Measurements from ENCODE around the gene MRPS5.
"Not testable (repeated sequence)": the region's sequence is repeated elsewhere in the genome, so short reads cannot be mapped to it uniquely, and the experiment has no call there.

MRPS5 gene

DNA sequence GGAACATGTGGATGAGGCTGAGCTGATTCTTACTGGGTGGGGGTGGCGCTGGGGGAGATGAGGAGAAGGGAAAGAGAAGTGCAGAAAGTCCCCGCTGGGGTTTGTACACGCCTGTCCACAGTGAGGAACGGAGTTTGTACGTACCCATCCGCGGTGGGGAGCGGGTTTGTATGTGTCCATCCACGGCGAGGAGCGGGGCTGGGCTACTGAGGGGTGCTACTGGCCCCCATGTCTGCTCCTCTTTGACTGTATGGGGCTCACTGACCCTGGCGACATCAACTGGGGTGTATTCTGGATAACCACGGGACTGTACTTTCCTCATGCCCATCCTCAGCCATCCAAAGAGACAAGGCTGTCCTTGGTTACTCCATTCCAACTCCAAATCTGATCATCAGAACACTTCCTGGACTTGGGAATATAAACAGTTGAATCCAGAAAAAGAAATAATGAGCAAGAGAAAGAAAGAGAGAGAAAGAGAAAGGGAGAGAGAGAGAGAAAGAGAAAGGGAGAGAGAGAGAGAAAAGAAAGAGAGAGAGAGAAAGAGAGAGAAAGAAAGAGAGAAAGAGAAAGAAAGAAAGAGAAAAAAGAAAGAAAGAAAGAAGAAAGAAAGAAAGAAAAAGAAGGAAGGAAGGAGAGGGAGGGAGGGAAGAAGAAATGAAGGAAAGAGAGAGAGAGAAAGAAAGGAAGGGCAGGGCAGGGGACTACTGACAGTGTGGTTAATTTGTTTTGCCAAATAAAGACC lies 75.1 kb downstream of the MRPS5 start:
- no peak for DNase-seq (ENCODE audit: low spot score)

DNA sequence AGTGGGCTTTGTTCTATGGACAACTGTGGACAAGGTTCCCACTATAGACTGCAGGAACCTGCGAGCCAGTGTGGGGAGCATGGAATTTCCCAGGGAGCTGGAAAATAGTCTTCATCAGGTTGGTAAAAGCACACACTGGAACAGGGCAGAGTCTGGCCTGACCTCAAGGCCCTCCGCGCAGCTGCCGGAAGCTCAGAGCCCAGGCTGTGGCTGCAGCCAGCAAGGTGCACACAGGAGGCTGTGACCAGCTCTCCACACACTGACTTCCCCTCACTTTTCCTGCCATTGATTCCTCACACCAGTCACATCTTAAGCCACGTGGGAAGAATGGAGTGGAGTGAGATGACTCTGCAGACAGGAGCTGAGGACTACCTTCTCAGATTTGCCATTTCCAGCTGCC lies 77.0 kb downstream of the MRPS5 start:
- DNase-seq (ENCODE audit: low spot score) = no peak

DNA sequence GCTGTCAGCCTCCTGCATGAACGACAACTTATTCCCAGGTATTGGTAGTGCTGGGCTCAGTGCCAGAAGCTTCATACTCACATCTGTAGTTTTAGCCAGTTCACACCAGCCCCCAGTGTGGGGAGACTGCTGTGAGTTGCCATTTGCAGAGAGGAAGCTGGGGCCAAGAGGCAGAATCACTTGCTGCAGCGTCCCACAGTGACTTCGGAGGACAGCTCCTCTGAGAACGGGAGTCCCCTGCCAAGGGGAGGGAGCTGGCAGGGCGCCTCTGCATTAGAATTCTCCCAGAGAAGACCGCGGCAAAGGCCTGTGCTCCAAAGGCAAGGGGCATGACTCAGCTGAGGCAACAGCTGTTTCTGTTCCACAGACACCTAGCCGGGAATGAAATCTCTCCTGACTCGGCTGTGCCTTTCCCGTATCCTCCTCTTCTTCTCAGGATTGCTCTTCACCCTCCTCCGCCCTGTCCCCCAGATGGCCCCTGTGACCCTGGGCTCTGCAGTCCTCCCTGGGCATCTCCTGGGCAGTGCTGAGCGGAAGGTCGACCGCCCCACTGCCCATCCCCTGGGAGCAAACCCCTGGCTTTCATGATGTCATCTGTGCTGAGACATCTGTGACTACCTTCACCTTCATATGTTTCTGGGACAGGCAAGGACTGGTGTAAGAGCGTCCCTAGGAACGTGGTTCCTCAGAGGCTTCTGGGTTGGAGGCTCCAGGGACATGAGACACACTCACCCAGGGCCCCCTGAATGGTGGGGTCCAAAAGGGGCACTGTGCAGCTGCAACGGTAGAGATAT lies 78.1 kb downstream of the MRPS5 start:
- no peak for DNase-seq (ENCODE audit: low spot score)

- DNase-seq (ENCODE audit: low spot score) = no peak
These were observed 78.9 kb downstream of the MRPS5 start for GRCh38 chr2:95042472-95043271.

DNA sequence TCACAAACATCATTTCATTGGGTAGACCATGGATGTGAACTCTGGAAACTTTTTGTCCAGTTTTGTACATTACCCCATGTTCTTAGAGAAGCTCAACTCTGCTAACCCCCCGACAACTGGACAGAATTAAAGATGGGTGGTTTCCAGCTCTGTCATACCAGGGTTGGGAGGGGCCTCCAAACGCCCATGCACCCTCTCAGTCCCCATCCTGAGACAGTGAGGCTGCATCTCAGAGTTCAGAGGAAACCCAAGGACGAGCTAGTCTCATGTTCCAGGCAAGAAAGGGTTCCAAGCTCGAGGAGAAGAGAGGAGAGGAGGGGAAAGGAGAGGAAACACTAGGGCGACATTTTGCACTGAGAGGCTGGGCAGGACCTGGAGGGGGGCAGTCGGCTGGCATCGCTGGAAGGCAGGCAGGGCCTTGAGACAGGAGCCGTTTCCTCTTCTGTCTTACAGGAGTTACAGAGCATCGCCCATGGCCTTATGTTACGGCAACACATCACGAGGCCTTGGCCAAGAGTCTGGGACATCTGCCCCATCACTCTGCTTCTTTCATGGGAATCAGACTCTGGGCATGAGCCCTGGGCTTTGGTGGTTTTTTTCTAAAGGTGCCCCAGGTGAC lies 79.7 kb downstream of the MRPS5 start:
- DNase-seq (ENCODE audit: low spot score) = no peak

DNA sequence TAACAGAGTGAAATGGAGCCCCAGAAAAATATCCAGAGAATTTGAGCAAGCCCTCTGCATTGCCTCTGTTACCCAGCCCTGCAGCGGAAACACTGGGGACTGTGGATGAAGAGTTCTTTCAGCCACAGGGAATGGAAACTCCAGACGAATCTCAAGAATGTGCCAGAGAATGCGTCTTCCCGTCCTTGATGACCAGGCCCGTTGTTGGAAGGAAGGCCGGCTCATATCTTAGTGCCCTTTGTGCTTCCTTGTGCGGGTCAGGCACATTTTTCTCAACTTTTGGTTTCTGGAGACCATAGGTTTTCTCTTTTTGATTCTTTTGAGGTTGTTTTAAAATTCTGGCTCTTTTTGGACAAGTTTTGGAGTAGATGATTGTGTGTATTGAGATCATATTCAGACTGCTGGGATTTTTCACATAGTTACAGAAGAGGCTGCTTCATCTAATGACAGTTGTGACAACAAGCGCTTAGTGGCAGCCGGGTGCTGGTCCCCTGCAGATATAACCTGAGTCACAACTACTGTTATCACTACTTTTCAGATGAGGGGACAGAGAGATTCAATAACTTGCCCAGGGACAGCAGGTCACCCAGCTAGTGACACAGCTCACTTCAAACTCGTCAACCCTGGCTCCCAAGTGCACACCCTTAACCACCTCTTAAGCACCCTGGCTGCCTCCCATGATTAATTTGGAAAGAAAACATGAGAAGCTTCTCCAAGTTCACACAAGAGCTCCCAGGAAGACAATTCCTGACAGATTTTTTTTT lies 80.4 kb downstream of the MRPS5 start:
- DNase-seq (ENCODE audit: low spot score) = no peak

DNA sequence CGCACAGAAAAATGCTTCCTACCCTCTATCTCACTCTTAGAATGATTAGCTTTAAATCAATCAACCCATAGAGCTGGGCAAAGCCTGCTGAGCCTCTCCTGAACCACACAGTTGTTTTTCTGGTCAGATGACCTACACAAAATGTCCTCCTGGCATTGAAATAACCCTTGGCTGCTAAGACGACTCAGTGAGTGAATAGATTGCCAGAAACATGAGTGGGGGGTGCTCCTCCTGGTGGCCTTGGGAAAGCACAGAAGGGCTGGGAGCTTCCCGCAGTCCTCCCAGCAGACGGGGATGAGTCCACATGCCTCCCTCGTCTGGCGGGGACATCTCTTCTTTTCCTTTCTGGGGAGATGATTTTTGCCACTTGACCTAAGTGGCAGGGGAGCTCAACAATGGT lies 81.2 kb downstream of the MRPS5 start:
- no peak for DNase-seq (ENCODE audit: low spot score)

- DNase-seq (ENCODE audit: low spot score) = no peak
These were observed 81.6 kb downstream of the MRPS5 start for GRCh38 chr2:95039978-95040377.

DNA sequence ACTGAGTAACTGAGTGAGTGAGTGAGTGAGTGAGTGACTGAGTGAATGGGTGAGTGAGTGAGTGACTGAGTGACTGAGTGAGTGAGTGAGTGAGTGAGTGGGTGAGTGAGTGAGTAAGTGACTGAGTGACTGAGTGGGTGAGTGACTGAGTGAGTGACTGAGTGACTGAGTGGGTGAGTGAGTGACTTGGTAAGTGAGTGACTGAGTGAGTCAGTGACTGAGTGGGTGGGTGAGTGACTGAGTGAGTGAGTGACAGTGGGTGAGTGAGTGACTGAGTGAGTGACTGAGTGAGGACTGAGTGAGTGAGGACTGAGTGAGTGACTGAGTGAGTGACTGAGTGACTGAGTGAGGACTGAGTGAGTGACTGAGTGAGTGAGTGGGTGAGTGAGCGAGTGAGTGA lies 82.2 kb downstream of the MRPS5 start:
- no peak for DNase-seq (ENCODE audit: low spot score)

- DNase-seq (ENCODE audit: low spot score) = no peak
These were observed 82.8 kb downstream of the MRPS5 start for GRCh38 chr2:95038635-95039298.

GRCh38 chr2:95037841-95038585 lies 83.6 kb downstream of the MRPS5 start:
- not testable (repeated sequence) for DNase-seq (ENCODE audit: low spot score)

DNA sequence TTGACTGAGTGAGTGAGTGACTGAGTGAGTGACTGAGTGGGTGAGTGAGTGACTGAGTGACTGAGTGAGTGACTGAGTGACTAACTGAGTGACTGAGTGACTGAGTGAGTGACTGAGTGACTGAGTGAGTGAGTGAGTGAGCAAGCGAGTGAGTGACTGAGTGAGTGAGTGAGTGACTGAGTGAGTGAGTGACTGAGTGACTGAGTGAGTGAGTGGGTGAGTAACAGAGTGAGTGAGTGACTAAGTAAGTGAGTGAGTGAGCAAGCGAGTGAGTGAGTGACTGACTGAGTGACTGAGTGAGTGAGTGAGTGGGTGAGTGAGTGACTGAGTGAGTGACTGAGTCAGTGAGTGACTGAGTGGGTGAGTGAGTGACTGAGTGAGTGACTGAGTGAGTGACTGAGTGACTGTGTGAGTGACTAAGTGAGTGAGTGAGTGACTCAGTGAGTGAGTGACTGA lies 84.2 kb downstream of the MRPS5 start:
- DNase-seq (ENCODE audit: low spot score) = no peak

- DNase-seq (ENCODE audit: low spot score) = no peak
These were observed 84.8 kb downstream of the MRPS5 start for GRCh38 chr2:95036596-95037383.
